Liver (tissue), 9 donors: ENCODE results near the gene ENTHD1. TPM values are rescaled to one million over a fixed set of nuclear protein-coding genes. Genes with fewer than 3 reads are reported as not detected.

Experiments
- DNase-seq: peaks from one replicate; pipeline ENCODE4 v3.0.0-alpha.2; 2017; ENCODE audit warnings: low spot score
- H3K27ac ChIP-seq, 2 donors: one replicate each; pipeline ENCODE4 v1.7.0; 2013; ENCODE audit warnings: inconsistent platforms in 2 of 2, low read length in 2 of 2, control low read depth in 1 of 2, low read depth in 1 of 2, mild to moderate bottlenecking in 1 of 2
- H3K27me3 ChIP-seq, 4 donors: one replicate each; pipeline versions ENCODE4 v1.6.1 to v1.7.0; 2013; ENCODE audit warnings: low read length in 3 of 4, inconsistent platforms in 1 of 4, mild to moderate bottlenecking in 1 of 4, moderate library complexity in 1 of 4; ENCODE audit not compliant: control insufficient read depth in 4 of 4, insufficient read depth in 4 of 4
- H3K36me3 ChIP-seq, 4 donors: one replicate each; pipeline versions ENCODE4 v1.6.1 to v1.7.0; 2013; ENCODE audit warnings: low read length in 3 of 4, mild to moderate bottlenecking in 3 of 4, low read depth in 1 of 4, moderate library complexity in 1 of 4; ENCODE audit not compliant: control insufficient read depth in 4 of 4, insufficient read depth in 3 of 4
- H3K4me1 ChIP-seq, 4 donors: one replicate each; pipeline versions ENCODE4 v1.6.1 to v1.7.0; 2013; ENCODE audit warnings: low read length in 3 of 4, mild to moderate bottlenecking in 3 of 4, moderate library complexity in 1 of 4; ENCODE audit not compliant: control insufficient read depth in 4 of 4, insufficient read depth in 4 of 4
- H3K4me3 ChIP-seq, 3 donors: one replicate each; pipeline versions ENCODE4 v1.6.1 to v1.7.0; 2013; ENCODE audit warnings: low read length in 3 of 3, control low read depth in 1 of 3, low read depth in 1 of 3, mild to moderate bottlenecking in 1 of 3
- H3K9ac ChIP-seq, 2 donors: one replicate each; pipeline ENCODE4 v1.7.0; 2013; ENCODE audit warnings: low read length in 2 of 2, mild to moderate bottlenecking in 2 of 2, moderate library complexity in 2 of 2, control low read depth in 1 of 2, low read depth in 1 of 2
- H3K9me3 ChIP-seq, 4 donors: one replicate each; pipeline versions ENCODE4 v1.6.1 to v1.7.0; 2013; ENCODE audit warnings: low read length in 3 of 4; ENCODE audit not compliant: control insufficient read depth in 4 of 4
- EGR1 ChIP-seq, 2 donors: IDR thresholded peaks; 2 replicates each; pipeline ENCODE4 v1.6.1; 2016 to 2018; ENCODE audit warnings: antibody characterized with exemption in 2 of 2, low read depth in 2 of 2
- FOXA1 ChIP-seq: IDR thresholded peaks from 2 replicates; pipeline ENCODE4 v1.6.1; 2016; ENCODE audit warnings: antibody characterized with exemption
- FOXA2 ChIP-seq: IDR thresholded peaks from 2 replicates; pipeline ENCODE4 v1.6.1; 2016; ENCODE audit warnings: antibody characterized with exemption
- GABPA ChIP-seq, 2 donors: IDR thresholded peaks in 1 of 2; conservative IDR thresholded peaks in 1 of 2; 2 replicates each; pipeline ENCODE4 v1.6.1; 2016; ENCODE audit warnings: antibody characterized with exemption in 2 of 2, mild to moderate bottlenecking in 1 of 2, moderate library complexity in 1 of 2
- HNF4A ChIP-seq, 2 donors: conservative IDR thresholded peaks; 2 replicates each; pipeline ENCODE4 v1.6.1; 2016; ENCODE audit warnings: antibody characterized with exemption in 2 of 2, mild to moderate bottlenecking in 2 of 2
- HNF4G ChIP-seq: IDR thresholded peaks from 2 replicates; pipeline ENCODE4 v1.6.1; 2016; ENCODE audit warnings: antibody characterized with exemption
- JUND ChIP-seq, 2 donors: IDR thresholded peaks; 2 replicates each; pipeline ENCODE4 v1.6.1; 2016; ENCODE audit warnings: antibody characterized with exemption in 2 of 2
- NR2F2 ChIP-seq: IDR thresholded peaks from 2 replicates; pipeline ENCODE4 v1.6.1; 2016; ENCODE audit warnings: antibody characterized with exemption
- RAD21 ChIP-seq, 2 donors: IDR thresholded peaks; 2 replicates each; pipeline ENCODE4 v1.6.1; 2016; ENCODE audit warnings: antibody characterized with exemption in 2 of 2, mild to moderate bottlenecking in 2 of 2
- RXRA ChIP-seq, 2 donors: IDR thresholded peaks; 2 replicates each; pipeline ENCODE4 v1.6.1; 2017 to 2018; ENCODE audit warnings: antibody characterized with exemption in 2 of 2, mild to moderate bottlenecking in 1 of 2
- SP1 ChIP-seq: IDR thresholded peaks from 2 replicates; pipeline ENCODE4 v1.6.1; 2018; ENCODE audit warnings: antibody characterized with exemption, mild to moderate bottlenecking
- TAF1 ChIP-seq: conservative IDR thresholded peaks from 2 replicates; pipeline ENCODE4 v1.6.1; 2016; ENCODE audit warnings: antibody characterized with exemption, mild to moderate bottlenecking
- YY1 ChIP-seq: IDR thresholded peaks from 2 replicates; pipeline ENCODE4 v1.6.1; 2016; ENCODE audit warnings: antibody characterized with exemption, mild to moderate bottlenecking
- WGBS: extraction: QIAGEN DNeasy Blood & Tissue Kit; methylation state at CpG from one replicate; pipeline ENCODE4 v1.1.7; 2013; 5-methylcytosine and 5-hydroxymethylcytosine counted together
- polyA plus RNA-seq, 2 donors: library from polyadenylated mRNA; stranded (reverse) in 1 of 2; unstranded in 1 of 2; fragments of 200-250 nt in 1 of 2; fragments of >200 nt in 1 of 2; fragmentation: Nextera tagmentation in 1 of 2; extraction: Ambion mirVana in 1 of 2; gene quantifications; one replicate each; pipeline versions ENCODE4 v1.2.1 to v1.2.3, GENCODE V29; 2013 to 2015
- total RNA-seq, 2 donors: library from RNA; depleted of rRNA; stranded (reverse); fragments of >200 nt; gene quantifications; one replicate each; pipeline ENCODE4 v1.2.3, GENCODE V29; 2014
- TF ChIP-seq, protein P1 (sequence below): IDR thresholded peaks from 2 replicates; pipeline ENCODE4 v1.6.1; 2016; ENCODE audit warnings: antibody characterized with exemption, mild to moderate bottlenecking
- TF ChIP-seq, protein P2 (sequence below): fragments of 150-350 bp; IDR thresholded peaks from 2 replicates; pipeline ENCODE4 v1.5.1; 2017; ENCODE audit warnings: improper control_type of control experiment, low read depth, low read length; ENCODE audit not compliant: missing input control
- TF ChIP-seq, protein P3 (sequence below): IDR thresholded peaks from 2 replicates; pipeline ENCODE4 v1.6.1; 2016; ENCODE audit warnings: antibody characterized with exemption
- donor health status: healthy.
- donor health status: healthy.
- donor health status: healthy.
- donor health status: healthy.
- donor health status: healthy.

Gene ENTHD1
- total and polyA plus RNA-seq, 4 donors: not detected

DNA sequence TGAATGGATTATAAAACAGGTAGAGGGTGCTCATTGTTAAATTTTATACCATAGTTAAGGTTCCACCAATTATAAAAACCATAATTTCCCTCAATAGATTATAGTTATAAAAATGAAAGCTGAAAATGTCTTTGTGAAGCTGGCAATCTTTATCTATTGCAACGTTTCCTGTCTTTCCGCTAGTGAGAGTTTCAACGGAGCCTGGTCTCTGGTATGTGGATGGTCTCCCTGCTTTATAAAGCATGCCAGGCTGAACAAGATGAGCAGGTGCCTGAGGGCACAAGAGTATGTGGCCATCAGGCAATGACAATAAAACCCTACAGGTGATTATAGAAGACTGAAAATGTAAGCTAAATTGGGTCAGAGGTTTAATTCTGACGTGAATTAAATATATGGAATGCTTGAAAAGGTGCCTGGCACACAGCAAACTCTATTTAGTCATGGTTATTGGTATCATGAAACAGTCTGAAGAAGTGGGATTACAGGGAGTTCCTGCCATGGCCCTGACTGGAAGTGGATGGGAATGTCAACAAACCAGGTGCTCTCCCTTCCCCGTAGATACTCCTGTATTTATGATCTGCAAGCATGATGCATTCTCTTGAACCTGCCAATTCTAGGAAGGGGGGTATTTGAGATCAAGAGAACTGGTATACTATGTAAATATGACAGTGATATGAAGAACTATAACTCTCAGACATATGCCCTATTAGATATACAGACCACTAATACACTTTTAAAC, 115.7 kb downstream of the ENTHD1 start:
- TF ChIP-seq FOXA1 (no peak), NR2F2 (no peak), HNF4G (no peak), RXRA (IDR thresholded peaks at IDR 0.05) (no peak), EGR1 (IDR thresholded peaks at IDR 0.05; ENCODE audit: low read depth in 2 of 2) (no peak), JUND (IDR thresholded peaks at IDR 0.05) (no peak), RAD21 (IDR thresholded peaks at IDR 0.05) (no peak), GABPA (IDR thresholded peaks at IDR 0.05 in 1 of 2, conservative IDR thresholded peaks at IDR 0.05 in 1 of 2) (no peak), YY1 (no peak), TAF1 (no peak), HNF4A (conservative IDR thresholded peaks at IDR 0.05) (no peak), SP1 (no peak)
- TF ChIP-seq, protein P1, sequence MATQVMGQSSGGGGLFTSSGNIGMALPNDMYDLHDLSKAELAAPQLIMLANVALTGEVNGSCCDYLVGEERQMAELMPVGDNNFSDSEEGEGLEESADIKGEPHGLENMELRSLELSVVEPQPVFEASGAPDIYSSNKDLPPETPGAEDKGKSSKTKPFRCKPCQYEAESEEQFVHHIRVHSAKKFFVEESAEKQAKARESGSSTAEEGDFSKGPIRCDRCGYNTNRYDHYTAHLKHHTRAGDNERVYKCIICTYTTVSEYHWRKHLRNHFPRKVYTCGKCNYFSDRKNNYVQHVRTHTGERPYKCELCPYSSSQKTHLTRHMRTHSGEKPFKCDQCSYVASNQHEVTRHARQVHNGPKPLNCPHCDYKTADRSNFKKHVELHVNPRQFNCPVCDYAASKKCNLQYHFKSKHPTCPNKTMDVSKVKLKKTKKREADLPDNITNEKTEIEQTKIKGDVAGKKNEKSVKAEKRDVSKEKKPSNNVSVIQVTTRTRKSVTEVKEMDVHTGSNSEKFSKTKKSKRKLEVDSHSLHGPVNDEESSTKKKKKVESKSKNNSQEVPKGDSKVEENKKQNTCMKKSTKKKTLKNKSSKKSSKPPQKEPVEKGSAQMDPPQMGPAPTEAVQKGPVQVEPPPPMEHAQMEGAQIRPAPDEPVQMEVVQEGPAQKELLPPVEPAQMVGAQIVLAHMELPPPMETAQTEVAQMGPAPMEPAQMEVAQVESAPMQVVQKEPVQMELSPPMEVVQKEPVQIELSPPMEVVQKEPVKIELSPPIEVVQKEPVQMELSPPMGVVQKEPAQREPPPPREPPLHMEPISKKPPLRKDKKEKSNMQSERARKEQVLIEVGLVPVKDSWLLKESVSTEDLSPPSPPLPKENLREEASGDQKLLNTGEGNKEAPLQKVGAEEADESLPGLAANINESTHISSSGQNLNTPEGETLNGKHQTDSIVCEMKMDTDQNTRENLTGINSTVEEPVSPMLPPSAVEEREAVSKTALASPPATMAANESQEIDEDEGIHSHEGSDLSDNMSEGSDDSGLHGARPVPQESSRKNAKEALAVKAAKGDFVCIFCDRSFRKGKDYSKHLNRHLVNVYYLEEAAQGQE: no peak
- TF ChIP-seq, protein P2, sequence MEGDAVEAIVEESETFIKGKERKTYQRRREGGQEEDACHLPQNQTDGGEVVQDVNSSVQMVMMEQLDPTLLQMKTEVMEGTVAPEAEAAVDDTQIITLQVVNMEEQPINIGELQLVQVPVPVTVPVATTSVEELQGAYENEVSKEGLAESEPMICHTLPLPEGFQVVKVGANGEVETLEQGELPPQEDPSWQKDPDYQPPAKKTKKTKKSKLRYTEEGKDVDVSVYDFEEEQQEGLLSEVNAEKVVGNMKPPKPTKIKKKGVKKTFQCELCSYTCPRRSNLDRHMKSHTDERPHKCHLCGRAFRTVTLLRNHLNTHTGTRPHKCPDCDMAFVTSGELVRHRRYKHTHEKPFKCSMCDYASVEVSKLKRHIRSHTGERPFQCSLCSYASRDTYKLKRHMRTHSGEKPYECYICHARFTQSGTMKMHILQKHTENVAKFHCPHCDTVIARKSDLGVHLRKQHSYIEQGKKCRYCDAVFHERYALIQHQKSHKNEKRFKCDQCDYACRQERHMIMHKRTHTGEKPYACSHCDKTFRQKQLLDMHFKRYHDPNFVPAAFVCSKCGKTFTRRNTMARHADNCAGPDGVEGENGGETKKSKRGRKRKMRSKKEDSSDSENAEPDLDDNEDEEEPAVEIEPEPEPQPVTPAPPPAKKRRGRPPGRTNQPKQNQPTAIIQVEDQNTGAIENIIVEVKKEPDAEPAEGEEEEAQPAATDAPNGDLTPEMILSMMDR: no peak
- WGBS: 54% methylated on average over 5 of the region's 5 CpGs
- Histone ChIP-seq H3K36me3 (no peaks in the 10 kb centered on the region), H3K4me3 (no peak overlapping the region), H3K9me3 (no peaks in the 10 kb centered on the region), H3K4me1 (no peaks in the 10 kb centered on the region), H3K27me3 (peaks cover 0 to 5% (median 0%) of the 10 kb centered on the region in 4 donors), H3K9ac (no peak overlapping the region), H3K27ac (no peak overlapping the region)
- no peak for DNase-seq

DNA sequence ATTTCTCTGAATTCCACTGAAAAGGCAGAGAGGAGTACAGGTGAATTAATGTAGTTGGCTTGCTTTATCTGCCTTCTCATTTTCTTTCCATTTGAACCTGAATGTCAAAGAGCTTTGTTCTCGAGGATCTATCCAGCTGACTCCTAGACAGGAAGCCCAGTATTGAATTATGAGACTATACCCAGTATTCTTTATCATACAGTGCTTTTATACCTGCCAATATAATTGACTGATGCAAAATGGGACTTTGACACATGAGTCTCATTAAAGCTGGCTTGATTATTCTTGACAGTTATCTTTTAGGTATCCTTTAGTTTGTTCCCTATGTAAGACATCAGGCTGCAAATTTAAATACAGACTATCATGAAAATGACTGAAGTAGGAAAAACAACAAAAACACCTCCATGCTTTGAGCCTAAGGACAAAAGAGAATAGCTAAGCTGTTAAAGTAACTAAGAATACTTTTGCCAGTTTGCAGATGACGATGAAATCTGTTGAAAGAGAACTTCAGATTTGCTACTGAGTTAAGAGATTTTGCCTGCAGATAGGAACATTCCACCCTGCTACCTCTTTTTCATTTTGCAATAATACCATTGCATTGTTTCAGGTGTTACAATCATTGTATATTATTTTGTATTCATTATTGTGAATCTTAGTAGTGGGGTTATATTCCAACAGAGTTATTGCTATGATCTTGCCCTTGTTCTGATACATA, 117.1 kb downstream of the ENTHD1 start:
- H3K4me1 ChIP-seq: no peaks in the 10 kb centered on the region
- H3K27me3 ChIP-seq: peaks cover 0 to 5% (median 0%) of the 10 kb centered on the region in 4 donors
- H3K36me3 ChIP-seq: no peaks in the 10 kb centered on the region
- no peaks in the 10 kb centered on the region for H3K9me3 ChIP-seq
- TF ChIP-seq, protein P2: no peak
- TF ChIP-seq TAF1 (no peak), FOXA2 (no peak), YY1 (no peak), RAD21 (IDR thresholded peaks at IDR 0.05) (no peak), EGR1 (IDR thresholded peaks at IDR 0.05; ENCODE audit: low read depth in 2 of 2) (no peak), HNF4A (conservative IDR thresholded peaks at IDR 0.05) (no peak)
- TF ChIP-seq, protein P3, sequence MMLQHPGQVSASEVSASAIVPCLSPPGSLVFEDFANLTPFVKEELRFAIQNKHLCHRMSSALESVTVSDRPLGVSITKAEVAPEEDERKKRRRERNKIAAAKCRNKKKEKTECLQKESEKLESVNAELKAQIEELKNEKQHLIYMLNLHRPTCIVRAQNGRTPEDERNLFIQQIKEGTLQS: no peak
- TF ChIP-seq, protein P1: no peak
- 56% methylated on average over 2 of the region's 2 CpGs for WGBS
- H3K4me3 ChIP-seq: no peak overlapping the region
- no peak for DNase-seq
- H3K27ac ChIP-seq: no peak overlapping the region
- H3K9ac ChIP-seq: no peak overlapping the region
